HepG2 (cell line): ENCODE data around the gene SKIDA1. TPM values are rescaled to one million over a fixed set of nuclear protein-coding genes. Genes with fewer than 3 reads are reported as not detected.

Source experiments
- CCAR2 ChIP-seq: fragments of 200-400 bp; formaldehyde crosslinking; optimal IDR thresholded peaks from 2 replicates; pipeline ENCODE3; 2018; ENCODE audit warnings: low read depth, mild to moderate bottlenecking, low read length, moderate library complexity
- CHCHD3 ChIP-seq: sonication (generic); formaldehyde crosslinking; IDR thresholded peaks from 2 replicates; pipeline ENCODE4 v1.8.0; 2022; ENCODE audit warnings: mild to moderate bottlenecking, missing genetic modification reagents, moderate library complexity
- HOMEZ ChIP-seq: IDR thresholded peaks from 2 replicates; pipeline ENCODE4 v1.6.1; 2016; ENCODE audit warnings: low read depth
- NFKB2 ChIP-seq: sonication (generic); formaldehyde crosslinking; IDR thresholded peaks from 2 replicates; pipeline ENCODE4 v1.4.0; 2020; ENCODE audit warnings: missing genetic modification reagents, borderline replicate concordance
- PHF5A ChIP-seq: IDR thresholded peaks from one replicate; pipeline ENCODE4 v1.6.1; 2018; ENCODE audit warnings: low read depth, missing genetic modification reagents; ENCODE audit not compliant: unreplicated experiment
- TOPORS ChIP-seq: sonication (generic); formaldehyde crosslinking; IDR thresholded peaks from 2 replicates; pipeline ENCODE4 v1.8.0; 2023; ENCODE audit warnings: mild to moderate bottlenecking, missing genetic modification reagents
- ZFP1 ChIP-seq: IDR thresholded peaks from 2 replicates; pipeline ENCODE4 v1.6.1; 2016
- ZNF232 ChIP-seq: sonication (generic); formaldehyde crosslinking; IDR thresholded peaks from 2 replicates; pipeline ENCODE4 v1.4.0; 2020; ENCODE audit warnings: missing genetic modification reagents, borderline replicate concordance
- ZNF616 ChIP-seq: sonication (generic); formaldehyde crosslinking; IDR thresholded peaks from 2 replicates; pipeline ENCODE4 v1.5.0; 2020; ENCODE audit warnings: low read depth, mild to moderate bottlenecking, missing genetic modification reagents
- ZNF687 ChIP-seq: sonication (generic); formaldehyde crosslinking; IDR thresholded peaks from 2 replicates; pipeline ENCODE4 v1.5.1; 2020; ENCODE audit warnings: mild to moderate bottlenecking, missing genetic modification reagents, moderate library complexity
- ZSCAN9 ChIP-seq: IDR thresholded peaks from 2 replicates; pipeline ENCODE4 v1.6.1; 2016; ENCODE audit warnings: borderline replicate concordance
- polyA plus RNA-seq, 8 experiments: library from polyadenylated mRNA; depleted of rRNA in 3 of 8; stranded (reverse) in 7 of 8; unstranded in 1 of 8; fragments of >200 nt; fragmentation: Illumina TruSeq in 4 of 8; extraction: Trizol in 4 of 8; gene quantifications; 2 replicates each; pipeline versions ENCODE4 v1.2.1 to v1.2.3, GENCODE V29; 2011 to 2016; ENCODE audit warnings: low read depth in 4 of 8, missing spikeins in 1 of 8, mixed read lengths in 1 of 8; ENCODE audit not compliant: insufficient read depth in 1 of 8
- total RNA-seq, 5 experiments: library from RNA; depleted of rRNA; stranded (reverse); fragments of >200 nt; fragmentation: Illumina TruSeq; extraction: Trizol; gene quantifications; 2 replicates each; pipeline ENCODE4 v1.2.3, GENCODE V29; 2016; ENCODE audit warnings: low read depth in 1 of 5
- TF ChIP-seq, protein P1 (sequence below): sonication (generic); formaldehyde crosslinking; IDR thresholded peaks from one replicate; pipeline ENCODE4 v1.5.1; 2020; ENCODE audit warnings: mild to moderate bottlenecking, missing genetic modification reagents; ENCODE audit errors: not compliant biosample characterization
- TF ChIP-seq, protein P2 (sequence below): sonication (generic); formaldehyde crosslinking; IDR thresholded peaks from 2 replicates; pipeline ENCODE4 v1.8.1; 2022; ENCODE audit warnings: mild to moderate bottlenecking, missing genetic modification reagents

SKIDA1 gene
- total and polyA plus RNA-seq, 2 of the 13 experiments (the other 11 are each of a cell fraction or from before 2014, with no cell fraction given), result 0.73 to 1.5 TPM

- TF ChIP-seq ZNF687 (CRISPR knock-in tag) (peak; percentile 86), TOPORS (CRISPR knock-in tag) (peak; percentile 86), HOMEZ (CRISPR knock-in tag) (no peak), NFKB2 (CRISPR knock-in tag) (no peak), ZFP1 (CRISPR knock-in tag) (no peak), PHF5A (CRISPR knock-in tag) (no peak), ZNF232 (CRISPR knock-in tag) (peak; percentile 31; the same call in 1 of the 2 replicates), ZSCAN9 (CRISPR knock-in tag) (0 out of 2 replicates have a peak, but pooled peaks have one; percentile 16), CHCHD3 (no peak), ZNF616 (CRISPR knock-in tag) (peak; percentile 79; the same call in 1 of the 2 replicates), CCAR2 (no peak)
- TF ChIP-seq, protein P1, sequence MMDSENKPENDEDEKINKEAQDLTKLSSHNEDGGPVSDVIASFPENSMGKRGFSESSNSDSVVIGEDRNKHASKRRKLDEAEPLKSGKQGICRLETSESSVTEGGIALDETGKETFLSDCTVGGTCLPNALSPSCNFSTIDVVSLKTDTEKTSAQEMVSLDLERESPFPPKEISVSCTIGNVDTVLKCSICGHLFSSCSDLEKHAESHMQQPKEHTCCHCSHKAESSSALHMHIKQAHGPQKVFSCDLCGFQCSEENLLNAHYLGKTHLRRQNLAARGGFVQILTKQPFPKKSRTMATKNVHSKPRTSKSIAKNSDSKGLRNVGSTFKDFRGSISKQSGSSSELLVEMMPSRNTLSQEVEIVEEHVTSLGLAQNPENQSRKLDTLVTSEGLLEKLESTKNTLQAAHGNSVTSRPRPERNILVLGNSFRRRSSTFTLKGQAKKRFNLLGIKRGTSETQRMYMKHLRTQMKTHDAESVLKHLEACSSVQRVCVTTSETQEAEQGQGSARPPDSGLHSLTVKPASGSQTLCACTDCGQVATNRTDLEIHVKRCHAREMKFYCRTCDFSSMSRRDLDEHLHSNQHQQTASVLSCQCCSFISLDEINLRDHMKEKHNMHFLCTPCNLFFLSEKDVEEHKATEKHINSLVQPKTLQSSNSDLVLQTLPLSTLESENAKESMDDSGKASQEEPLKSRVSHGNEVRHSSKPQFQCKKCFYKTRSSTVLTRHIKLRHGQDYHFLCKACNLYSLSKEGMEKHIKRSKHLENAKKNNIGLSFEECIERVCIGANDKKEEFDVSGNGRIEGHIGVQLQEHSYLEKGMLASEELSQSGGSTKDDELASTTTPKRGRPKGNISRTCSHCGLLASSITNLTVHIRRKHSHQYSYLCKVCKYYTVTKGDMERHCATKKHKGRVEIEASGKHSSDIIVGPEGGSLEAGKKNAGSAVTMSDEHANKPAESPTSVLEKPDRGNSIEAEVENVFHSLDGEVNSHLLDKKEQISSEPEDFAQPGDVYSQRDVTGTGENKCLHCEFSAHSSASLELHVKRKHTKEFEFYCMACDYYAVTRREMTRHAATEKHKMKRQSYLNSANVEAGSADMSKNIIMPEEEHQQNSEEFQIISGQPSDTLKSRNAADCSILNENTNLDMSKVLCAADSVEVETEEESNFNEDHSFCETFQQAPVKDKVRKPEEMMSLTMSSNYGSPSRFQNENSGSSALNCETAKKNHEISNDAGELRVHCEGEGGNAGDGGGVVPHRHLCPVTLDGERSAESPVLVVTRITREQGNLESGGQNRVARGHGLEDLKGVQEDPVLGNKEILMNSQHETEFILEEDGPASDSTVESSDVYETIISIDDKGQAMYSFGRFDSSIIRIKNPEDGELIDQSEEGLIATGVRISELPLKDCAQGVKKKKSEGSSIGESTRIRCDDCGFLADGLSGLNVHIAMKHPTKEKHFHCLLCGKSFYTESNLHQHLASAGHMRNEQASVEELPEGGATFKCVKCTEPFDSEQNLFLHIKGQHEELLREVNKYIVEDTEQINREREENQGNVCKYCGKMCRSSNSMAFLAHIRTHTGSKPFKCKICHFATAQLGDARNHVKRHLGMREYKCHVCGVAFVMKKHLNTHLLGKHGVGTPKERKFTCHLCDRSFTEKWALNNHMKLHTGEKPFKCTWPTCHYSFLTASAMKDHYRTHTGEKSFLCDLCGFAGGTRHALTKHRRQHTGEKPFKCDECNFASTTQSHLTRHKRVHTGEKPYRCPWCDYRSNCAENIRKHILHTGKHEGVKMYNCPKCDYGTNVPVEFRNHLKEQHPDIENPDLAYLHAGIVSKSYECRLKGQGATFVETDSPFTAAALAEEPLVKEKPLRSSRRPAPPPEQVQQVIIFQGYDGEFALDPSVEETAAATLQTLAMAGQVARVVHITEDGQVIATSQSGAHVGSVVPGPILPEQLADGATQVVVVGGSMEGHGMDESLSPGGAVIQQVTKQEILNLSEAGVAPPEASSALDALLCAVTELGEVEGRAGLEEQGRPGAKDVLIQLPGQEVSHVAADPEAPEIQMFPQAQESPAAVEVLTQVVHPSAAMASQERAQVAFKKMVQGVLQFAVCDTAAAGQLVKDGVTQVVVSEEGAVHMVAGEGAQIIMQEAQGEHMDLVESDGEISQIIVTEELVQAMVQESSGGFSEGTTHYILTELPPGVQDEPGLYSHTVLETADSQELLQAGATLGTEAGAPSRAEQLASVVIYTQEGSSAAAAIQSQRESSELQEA (CRISPR knock-in tag), result no peak
- TF ChIP-seq, protein P2, sequence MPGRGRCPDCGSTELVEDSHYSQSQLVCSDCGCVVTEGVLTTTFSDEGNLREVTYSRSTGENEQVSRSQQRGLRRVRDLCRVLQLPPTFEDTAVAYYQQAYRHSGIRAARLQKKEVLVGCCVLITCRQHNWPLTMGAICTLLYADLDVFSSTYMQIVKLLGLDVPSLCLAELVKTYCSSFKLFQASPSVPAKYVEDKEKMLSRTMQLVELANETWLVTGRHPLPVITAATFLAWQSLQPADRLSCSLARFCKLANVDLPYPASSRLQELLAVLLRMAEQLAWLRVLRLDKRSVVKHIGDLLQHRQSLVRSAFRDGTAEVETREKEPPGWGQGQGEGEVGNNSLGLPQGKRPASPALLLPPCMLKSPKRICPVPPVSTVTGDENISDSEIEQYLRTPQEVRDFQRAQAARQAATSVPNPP, result peak; percentile 81
Observed at GRCh38 chr10:21494191-21495001, 31.1 kb downstream of the SKIDA1 start (continued).
